HUDEP-2 (cell line): ENCODE results near the gene CNEP1R1.
A peak's percentile ranks its signal among the peaks of the same experiment; 100 is the strongest.
"Not testable (repeated sequence)": the region's sequence is repeated elsewhere in the genome, so short reads cannot be mapped to it uniquely, and the experiment has no call there.

Experiments
- DNase-seq, 76 experiments: peaks; one replicate each; lab custom pipeline; 2025; ENCODE audit not compliant: unreplicated experiment in 76 of 76; lab: John Stamatoyannopoulos, UW

The CNEP1R1 gene

DNA sequence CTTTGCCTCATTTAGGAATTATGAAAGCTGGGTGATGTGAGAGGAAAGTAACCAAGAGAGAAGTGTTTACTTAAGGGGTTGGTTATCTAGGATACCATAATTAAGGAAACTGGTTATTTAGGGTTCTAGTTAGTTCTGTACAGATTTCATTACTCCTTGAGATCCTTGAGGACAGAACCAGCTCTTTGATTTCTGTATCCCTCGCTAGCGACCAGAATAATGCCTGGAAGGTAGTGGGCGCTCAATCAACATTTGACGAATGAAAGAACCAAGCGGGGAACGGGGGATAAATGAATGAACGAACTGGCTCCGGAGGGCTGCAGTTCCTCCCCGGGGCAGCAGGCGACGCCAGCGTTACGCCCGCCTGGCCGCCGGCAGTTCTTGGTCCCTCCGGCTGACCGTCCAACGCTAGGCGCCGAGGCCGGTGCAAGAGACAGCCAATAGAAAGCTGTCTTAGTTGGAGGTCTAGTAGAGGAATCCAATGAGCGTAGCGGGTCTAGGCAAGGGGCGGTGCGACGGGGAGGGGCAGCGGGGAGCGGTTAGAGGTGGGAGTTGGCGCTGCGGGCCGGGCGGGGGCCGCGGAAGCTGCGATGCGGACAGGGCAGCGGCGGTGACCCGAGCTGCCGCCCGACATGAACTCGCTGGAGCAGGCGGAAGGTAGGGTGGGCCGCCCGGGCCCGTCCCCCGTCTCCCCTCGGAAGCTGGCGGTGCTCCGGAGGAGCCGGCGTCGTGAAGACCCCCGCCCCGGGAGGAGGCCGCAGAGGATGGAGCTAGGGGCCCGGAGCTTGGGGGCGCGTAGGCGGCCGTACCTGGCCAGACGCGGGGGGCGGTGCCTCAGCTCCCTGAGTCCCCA lies at the start of gene CNEP1R1:
CNEP1R1 (plus strand) TSS at position 542 of the 853 bp plus-strand sequence; CDS start at position 633, 91 bp downstream.
- DNase-seq: peak; percentile 13 to 97 (median 92)

- no peak for DNase-seq
Observed at GRCh38 chr16:49977427-49977826, 47.6 kb upstream of the CNEP1R1 start.

DNA sequence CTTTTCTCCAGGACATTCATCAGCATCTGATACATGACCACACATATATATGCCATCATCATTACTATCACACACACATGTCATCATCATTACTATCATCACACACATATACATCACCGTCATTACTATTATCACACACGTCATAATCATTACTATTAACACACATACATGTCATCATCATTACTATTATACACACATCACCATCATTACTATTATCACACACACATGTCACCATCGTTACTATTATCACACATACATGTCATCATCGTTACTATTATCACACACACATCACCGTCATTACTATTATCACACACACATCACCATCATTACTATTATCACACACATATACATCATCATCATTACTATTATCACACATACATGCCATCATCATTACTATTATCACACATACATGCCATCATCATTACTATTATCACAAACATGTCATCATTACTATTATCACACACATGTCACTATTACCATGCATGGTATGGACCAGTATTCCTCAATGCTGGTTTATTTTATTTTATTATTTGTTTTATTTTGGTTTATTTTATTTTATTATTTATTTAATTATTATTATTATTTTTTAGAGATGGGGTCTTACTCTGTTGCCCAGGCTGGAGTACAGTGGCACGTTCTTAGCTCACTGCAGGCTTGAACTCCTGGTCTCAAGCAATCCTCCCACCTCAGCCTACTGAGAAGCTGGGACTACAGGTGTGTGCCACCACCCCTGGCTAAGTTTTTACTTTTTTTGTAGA lies 46.3 kb upstream of the CNEP1R1 start:
- no peak for DNase-seq

- DNase-seq: no peak
Observed at GRCh38 chr16:49980166-49980565, 44.9 kb upstream of the CNEP1R1 start.

- DNase-seq: no peak
Observed at GRCh38 chr16:49986351-49987124, 38.5 kb upstream of the CNEP1R1 start.

DNA sequence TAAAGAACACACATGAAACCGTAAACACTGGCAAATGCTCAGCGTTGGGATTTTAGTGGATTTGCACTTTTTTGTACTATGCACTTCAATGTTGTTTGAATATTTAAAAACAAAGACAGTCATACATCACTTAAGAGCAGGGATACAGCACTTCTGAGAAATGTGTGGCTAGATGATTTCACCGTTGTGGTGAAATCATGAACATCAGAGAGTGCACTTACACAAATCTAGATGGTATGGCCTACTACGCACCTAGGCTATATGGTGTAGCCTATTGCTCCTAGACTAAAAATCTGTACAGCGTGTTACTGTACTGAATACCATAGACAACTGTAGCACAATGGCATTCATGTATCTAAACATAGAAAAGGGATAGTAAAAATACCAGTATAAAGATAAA lies 37.6 kb upstream of the CNEP1R1 start:
- no peak for DNase-seq

DNA sequence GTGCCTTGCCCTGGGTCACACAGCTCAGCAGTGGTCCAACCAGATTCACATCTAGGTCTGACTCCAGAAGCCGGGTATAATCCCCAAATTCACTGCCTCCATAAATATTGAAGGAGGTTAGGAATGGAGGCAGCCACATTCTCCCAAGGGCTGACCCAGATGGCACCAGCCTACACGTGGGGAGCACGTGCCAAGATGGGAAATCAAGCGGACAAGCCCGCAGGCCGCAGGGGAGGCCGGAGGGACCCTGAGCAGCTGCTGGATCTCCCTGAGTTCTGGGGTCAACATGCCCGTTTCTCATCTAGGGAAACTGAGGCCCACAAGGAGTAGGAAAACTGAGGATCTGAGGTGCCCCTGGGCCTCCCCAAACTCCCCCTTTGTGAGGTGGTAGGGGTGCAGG lies 32.2 kb upstream of the CNEP1R1 start:
- DNase-seq: no peak

DNA sequence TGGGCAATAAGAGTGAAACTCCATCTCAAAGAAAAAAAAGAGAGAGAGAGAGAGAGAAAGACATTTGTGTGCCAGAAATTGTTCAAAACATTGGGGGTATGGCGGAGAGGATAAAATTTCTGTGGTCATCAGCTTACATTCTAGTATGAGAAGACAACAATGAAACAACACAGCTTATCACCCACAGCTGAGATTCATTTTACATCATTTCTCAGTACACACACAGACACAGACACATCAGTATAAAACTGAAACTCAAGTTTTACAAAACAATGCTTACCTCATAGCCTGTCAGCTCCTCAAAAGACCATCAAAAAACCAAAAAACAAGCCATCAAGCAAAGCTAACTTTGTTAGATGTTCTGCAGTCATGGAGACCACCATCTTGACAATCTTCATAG lies 31.4 kb upstream of the CNEP1R1 start:
- DNase-seq: no peak

DNA sequence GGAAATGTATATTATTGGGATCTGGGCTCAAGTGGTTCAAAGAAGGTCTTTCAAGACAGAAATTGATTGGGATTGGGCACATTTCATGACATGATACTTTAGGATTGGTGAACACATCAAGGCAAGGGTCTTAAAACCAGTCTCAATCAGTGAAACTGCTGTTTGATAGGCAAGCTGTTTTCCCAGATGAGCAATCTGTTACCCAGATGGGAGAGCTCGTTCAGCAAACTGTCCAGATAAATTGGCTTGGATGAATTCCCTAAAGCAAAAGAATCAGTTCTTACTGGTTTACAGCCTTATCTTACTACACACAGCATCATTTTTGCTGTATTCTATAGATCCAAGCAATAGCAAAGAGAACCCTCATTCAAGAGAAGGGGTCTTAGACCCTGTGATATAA lies 31.0 kb upstream of the CNEP1R1 start:
- no peak for DNase-seq

DNA sequence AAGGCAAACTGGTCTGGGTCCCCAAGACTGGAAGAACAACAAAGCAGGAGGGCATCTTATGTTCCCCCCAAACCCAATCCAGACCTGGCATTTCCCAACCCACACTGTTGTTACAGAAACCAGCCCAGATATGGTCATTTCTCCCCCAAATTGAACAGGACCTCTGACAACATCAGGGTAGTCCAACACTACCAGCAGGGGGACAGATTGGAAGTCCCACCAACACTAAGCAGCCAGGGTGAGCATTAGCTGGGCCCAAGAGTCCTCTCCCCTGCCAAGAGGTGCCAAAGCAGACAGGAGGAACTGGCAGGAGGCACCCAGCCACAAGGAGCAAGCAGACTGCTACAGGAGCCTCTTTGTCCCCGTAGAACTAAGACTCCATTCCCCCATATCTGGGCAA lies 29.3 kb upstream of the CNEP1R1 start:
- DNase-seq: no peak

DNA sequence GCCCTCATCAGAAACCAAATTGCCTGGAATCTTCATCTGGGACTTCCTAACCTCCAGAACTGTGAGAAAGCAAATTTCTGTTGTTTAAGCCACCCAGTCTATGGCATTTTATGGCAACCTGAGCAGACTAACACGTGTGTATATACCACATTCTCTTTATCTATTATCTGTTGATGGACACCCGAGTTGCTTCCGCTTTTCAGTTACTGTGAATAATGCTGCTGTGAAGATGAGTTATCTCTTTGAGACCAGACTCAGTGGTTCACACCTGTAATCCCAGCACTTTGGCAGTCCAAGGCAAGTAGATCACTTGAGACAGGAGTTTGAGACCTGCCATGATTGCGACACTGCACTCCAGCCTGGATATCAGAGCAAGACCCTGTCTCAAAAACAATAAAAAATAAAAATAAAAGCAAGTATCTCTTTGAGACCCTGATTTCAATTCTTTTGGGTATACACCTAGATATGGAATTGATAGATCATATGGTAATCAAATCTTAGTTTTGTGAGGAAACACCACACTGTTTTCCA lies 27.2 kb upstream of the CNEP1R1 start:
- DNase-seq: no peak

DNA sequence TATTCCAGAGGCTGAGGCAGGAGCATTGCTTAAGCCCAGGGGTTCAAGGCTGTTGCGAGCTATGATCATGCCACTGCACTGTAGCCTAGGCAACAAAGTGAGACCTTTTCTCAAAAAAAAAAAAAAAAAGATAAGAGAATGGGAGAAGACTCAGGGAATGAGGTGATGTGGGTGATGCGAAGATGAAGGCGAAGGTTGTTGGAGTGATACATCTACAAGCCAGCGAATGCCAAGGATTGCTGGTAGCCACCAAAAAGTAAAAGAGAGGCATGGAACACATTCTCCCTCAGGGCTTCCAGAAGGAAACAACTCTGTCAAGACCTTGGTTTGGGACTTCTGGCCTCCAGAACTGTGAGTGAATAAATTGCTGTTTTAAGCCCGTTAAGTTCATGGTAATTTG lies 26.0 kb upstream of the CNEP1R1 start:
- DNase-seq: no peak

- DNase-seq: no peak
Observed at GRCh38 chr16:50001144-50001543, 23.9 kb upstream of the CNEP1R1 start.

GRCh38 chr16:50002190-50002589 lies 22.8 kb upstream of the CNEP1R1 start:
- DNase-seq: no peak

DNA sequence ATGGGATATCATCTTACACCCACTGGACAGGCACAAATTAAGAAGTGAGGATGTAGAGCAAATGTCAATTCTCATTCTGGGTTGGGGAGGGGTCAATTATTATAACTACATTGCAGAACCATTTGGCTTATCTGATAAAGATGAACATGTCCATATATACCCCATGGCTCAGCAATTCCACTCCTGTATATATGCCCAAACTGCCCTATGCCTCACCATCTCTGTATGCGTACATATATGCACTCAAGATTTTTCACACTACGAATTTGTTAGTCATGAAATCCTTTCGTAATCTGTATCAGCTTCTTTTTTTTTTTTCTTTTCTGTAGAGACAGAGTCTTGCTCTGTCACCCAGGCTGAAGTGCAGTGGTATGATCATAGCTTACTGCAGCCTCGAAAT lies 20.8 kb upstream of the CNEP1R1 start:
- DNase-seq: no peak

DNA sequence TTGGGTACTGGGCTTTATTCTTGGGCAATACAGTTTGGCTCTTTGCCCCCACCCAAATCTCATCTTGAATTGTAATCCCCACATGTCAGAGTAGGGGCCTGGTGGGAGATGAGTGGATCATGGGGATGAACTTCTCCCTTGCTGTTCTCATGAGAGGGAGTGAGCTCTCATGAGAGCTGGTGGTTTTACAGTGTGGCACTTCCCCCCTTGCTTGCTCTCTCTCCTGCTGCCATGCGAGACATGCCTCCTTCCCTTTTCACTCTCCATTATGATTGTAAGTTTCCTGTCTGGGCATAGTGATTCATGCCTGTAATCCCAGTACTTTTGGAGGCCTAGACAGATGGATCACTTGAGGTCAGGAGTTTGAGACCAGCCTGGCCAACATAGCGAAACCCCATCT lies 18.1 kb upstream of the CNEP1R1 start:
- DNase-seq: no peak

GRCh38 chr16:50007744-50008143 lies 17.3 kb upstream of the CNEP1R1 start:
- DNase-seq: no peak

GRCh38 chr16:50010212-50010611 lies 14.8 kb upstream of the CNEP1R1 start:
- DNase-seq: no peak

DNA sequence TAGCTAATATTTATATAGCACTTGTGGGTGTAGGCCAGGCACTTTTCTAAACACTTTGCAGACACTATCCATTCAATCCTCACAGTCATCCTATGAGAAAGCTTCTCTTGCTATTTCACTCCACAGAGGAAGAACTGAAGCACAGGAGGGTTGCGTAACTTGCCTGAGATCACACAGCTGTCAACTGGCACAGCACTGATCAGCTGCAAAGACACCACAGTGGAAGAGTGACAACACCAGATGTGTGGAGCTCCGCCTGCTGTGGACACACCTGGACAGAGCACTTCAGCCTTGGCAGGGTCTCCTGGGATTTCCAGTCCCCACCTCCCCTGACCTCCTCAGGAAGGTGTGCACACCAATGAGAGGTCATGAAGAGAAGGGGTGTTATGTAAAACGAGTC lies 13.3 kb upstream of the CNEP1R1 start:
- DNase-seq: no peak

DNA sequence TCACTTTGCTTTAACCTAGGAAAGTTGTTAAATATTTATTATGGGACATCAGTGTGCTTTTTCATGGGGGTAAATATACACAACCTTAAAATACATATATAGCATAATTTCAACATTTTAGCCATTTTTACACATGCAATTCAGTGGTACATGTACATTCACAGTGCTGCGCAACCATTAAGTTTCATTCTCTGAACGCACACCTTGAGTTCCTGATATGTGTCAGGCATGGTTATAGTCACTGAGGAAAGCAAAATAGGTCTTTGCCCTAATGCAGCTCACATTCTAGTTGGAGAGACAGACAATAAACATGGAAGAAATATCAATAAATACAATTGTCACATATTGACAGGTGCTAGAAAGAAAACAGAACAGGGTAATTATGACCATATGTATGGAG lies 12.8 kb upstream of the CNEP1R1 start:
- no peak for DNase-seq

DNA sequence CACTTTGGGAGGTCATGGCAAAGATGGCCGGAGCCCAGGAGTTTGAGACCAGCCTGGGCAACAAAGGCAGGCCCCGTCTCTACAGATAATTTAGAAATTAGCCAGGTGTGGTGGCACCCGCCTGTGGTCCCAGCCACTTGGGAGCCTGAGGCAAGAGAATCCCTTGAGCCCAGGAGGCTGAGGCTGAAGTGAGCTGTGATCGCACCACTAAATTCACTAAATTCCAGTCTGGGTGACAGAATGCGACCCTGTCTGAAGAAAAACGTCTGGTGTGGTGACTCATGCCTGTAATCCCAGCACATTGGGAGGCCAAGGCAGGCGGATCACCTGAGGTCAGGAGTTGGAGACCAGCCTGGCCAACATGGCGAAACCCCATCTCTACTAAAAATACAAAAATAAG lies 10.8 kb upstream of the CNEP1R1 start:
- not testable (repeated sequence) for DNase-seq
